ENCODE measurements around the gene MTMR2. TPM values are rescaled to one million over a fixed set of nuclear protein-coding genes. Genes with fewer than 3 reads are reported as not detected.

The MTMR2 gene
- total and polyA plus RNA-seq, 9 of the 15 experiments (the other 6 are each of a cell fraction or from before 2014, with no cell fraction given), result 12.6 to 35.8 (median 25.2) TPM

DNA sequence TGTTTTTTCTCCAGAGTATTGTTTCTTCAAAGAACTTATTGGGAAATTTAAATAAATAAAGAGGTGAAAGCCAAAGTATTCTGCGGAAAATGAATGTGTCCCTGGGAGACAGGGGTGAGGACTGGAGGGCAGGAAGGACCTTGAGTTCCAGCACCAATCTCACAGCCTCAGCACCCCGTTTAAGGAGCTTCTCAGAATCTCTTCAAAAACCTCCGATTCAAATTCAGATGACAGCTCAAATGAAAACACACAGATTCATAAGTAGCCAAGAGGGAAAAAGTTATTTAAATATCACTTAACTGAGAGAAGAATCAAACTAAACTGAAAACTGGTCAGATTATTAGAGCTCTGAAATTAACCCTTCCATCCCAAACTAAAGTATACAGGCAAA is 12.5 kb downstream of the MTMR2 start:
- POLR2A ChIA-PET, result interaction anchor here (1.1 kb wide), 1 partner anchor 11 kb away, joined by 3 read pairs; no protein-coding TSS in a partner anchor
- no peaks in the 10 kb centered on the region for H3K27me3 ChIP-seq (ENCODE audit: control insufficient read depth in 2 of 2, insufficient read depth in 2 of 2, low read length in 2 of 2)
- no TSS peak for BruUV-seq (replicated peaks)

More for the DNA sequence above, 12.5 kb downstream of the MTMR2 start:
- H3K36me3 ChIP-seq (ENCODE audit: control insufficient read depth, insufficient read depth, low read length), result no peaks in the 10 kb centered on the region
- no peak overlapping the region for H3K9ac ChIP-seq (ENCODE audit: insufficient read depth in 1 of 2, low read depth in 2 of 2, low read length in 2 of 2)
- FAIRE-seq, result no peak
- no peak overlapping the region for H3K4me2 ChIP-seq (ENCODE audit: insufficient read depth, low read length)
- H3K4me3 ChIP-seq, result no peak overlapping the region
- no peak overlapping the region for H2AFZ ChIP-seq (ENCODE audit: low read depth, low read length)
- in situ Hi-C loops (cut with MboI) (no loop called here), intact Hi-C loops (cut with micrococcal nuclease) (no loop called here)
- no peak overlapping the region for H3K27ac ChIP-seq (ENCODE audit: extremely low read depth, low read depth, low read length)
- H4K20me1 ChIP-seq (replicated peaks; ENCODE audit: control insufficient read depth, insufficient read depth, low read length), result no peaks in the 10 kb centered on the region
- H3K9me1 ChIP-seq (ENCODE audit: control insufficient read depth, insufficient read depth, low read length), result no peaks in the 10 kb centered on the region
- TF ChIP-seq MED1 (CRISPR knock-in tag; IDR thresholded peaks at IDR 0.05; ENCODE audit: borderline replicate concordance), result no peak
- TF ChIP-seq POLR2H (tag; IDR thresholded peaks at IDR 0.05; ENCODE audit: low read depth), result no peak
- TF ChIP-seq, protein P1, sequence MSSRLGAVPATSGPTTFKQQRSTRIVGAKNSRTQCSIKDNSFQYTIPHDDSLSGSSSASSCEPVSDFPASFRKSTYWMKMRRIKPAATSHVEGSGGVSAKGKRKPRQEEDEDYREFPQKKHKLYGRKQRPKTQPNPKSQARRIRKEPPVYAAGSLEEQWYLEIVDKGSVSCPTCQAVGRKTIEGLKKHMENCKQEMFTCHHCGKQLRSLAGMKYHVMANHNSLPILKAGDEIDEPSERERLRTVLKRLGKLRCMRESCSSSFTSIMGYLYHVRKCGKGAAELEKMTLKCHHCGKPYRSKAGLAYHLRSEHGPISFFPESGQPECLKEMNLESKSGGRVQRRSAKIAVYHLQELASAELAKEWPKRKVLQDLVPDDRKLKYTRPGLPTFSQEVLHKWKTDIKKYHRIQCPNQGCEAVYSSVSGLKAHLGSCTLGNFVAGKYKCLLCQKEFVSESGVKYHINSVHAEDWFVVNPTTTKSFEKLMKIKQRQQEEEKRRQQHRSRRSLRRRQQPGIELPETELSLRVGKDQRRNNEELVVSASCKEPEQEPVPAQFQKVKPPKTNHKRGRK (tag; IDR thresholded peaks at IDR 0.05), result no peak
- no peak for TF ChIP-seq HNRNPK (IDR thresholded peaks at IDR 0.05; ENCODE audit: low read depth, low read length, poor library complexity, severe bottlenecking)
- TF ChIP-seq, protein P2, sequence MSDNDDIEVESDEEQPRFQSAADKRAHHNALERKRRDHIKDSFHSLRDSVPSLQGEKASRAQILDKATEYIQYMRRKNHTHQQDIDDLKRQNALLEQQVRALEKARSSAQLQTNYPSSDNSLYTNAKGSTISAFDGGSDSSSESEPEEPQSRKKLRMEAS (CRISPR knock-in tag; IDR thresholded peaks at IDR 0.05), result no peak
- no peak for TF ChIP-seq POLR2A (conservative IDR thresholded peaks at IDR 0.05)
- TF ChIP-seq RAD21 (CRISPR knock-in tag; conservative IDR thresholded peaks at IDR 0.05 in 1 of 2, IDR thresholded peaks at IDR 0.05 in 1 of 2), result no peak
- TF ChIP-seq SNRNP70 (optimal IDR thresholded peaks at IDR 0.05; ENCODE audit: low read depth, low read length), result no peak
- TF ChIP-seq SIX5 (IDR thresholded peaks at IDR 0.05; ENCODE audit: borderline replicate concordance in 1 of 2, insufficient read depth in 1 of 2, low read depth in 1 of 2, low read length in 2 of 2), result no peak
- no peak for TF ChIP-seq NR2F6 (CRISPR knock-in tag; IDR thresholded peaks at IDR 0.05)
- TF ChIP-seq ZNF253 (CRISPR knock-in tag; conservative IDR thresholded peaks at IDR 0.05), result no peak
- no peak for TF ChIP-seq TCF3 (CRISPR knock-in tag; IDR thresholded peaks at IDR 0.05)
- TF ChIP-seq, protein P3, sequence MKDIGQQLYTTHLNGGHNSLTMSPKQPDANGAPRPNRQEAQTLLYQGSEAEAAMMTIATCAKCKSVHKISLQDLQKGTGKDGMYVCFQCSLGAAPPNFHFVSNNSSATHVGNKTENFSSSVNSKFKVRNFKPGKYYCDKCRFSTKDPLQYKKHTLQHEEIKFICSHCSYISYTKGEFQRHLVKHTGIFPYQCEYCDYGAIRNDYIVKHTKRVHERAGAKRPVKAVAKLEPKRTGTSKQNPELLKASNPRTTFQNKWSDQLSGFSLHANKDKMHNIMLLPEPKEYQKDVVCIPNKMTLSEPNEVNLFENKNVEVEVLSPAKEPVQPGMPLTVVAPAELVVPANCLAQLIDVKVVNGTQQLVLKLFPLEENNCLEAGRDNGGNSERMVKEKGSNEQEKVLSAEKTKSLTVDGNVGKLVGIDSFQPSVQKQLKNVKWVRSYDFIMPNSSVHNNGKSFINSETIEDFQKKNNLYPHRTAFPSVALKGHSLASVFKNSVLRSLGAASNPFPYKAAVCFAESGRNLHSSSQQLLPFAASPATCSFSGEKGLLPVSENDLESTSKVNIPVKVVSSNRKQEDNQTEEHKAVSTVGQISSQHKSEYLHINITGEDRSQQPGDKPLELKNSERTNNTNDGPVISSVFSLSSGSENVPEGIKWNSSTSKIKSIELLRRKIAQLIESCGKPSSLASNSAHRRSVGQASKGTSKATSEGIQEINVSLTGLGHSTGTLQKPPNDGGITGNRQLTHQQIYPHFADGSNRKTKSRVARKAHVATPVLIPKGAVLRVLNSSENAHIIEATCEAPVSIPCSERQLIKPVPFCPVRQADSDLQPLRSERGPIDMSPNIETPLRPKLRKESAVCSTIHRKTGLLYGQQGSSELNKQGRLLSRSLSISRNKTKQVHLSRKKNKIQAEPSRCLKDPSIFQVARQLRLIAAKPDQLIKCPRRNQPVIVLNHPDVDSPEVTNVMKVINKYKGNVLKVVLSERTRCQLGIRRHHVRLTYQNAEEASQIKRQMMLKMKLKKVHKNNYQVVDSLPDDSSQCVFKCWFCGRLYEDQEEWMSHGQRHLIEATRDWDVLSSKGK (CRISPR knock-in tag; IDR thresholded peaks at IDR 0.05), result no peak
- no peak for TF ChIP-seq YBX1 (IDR thresholded peaks at IDR 0.05)
- no peak for TF ChIP-seq PYGO2 (tag; IDR thresholded peaks at IDR 0.05)
- no peak for TF ChIP-seq ZNF263 (CRISPR knock-in tag; IDR thresholded peaks at IDR 0.05; ENCODE audit: borderline replicate concordance)
- TF ChIP-seq, protein P4, sequence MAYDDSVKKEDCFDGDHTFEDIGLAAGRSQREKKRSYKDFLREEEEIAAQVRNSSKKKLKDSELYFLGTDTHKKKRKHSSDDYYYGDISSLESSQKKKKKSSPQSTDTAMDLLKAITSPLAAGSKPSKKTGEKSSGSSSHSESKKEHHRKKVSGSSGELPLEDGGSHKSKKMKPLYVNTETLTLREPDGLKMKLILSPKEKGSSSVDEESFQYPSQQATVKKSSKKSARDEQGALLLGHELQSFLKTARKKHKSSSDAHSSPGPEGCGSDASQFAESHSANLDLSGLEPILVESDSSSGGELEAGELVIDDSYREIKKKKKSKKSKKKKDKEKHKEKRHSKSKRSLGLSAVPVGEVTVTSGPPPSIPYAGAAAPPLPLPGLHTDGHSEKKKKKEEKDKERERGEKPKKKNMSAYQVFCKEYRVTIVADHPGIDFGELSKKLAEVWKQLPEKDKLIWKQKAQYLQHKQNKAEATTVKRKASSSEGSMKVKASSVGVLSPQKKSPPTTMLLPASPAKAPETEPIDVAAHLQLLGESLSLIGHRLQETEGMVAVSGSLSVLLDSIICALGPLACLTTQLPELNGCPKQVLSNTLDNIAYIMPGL (CRISPR knock-in tag; IDR thresholded peaks at IDR 0.05), result no peak
- 76% methylated on average over 3 of the region's 3 CpGs for WGBS (ENCODE audit: insufficient coverage, low coverage, missing lambda C conversion rate)
- CTCF ChIA-PET (ENCODE audit: low intra/inter-chr PET ratio), result no interaction called here
- peaks cover 8% of the 10 kb centered on the region for H3K79me2 ChIP-seq (ENCODE audit: control insufficient read depth, insufficient read depth, low read length)
- no peaks in the 10 kb centered on the region for H3K9me3 ChIP-seq (replicated peaks; ENCODE audit: control insufficient read depth, insufficient read depth, low read depth, low read length)
- no peak for DNase-seq (ENCODE audit: extremely low read depth in 1 of 4, low spot score in 3 of 4)
- no peak for ATAC-seq
- H3K4me1 ChIP-seq (replicated peaks in 1 of 2; ENCODE audit: control insufficient read depth in 2 of 2, insufficient read depth in 2 of 2, low read length in 2 of 2), result no peaks in the 10 kb centered on the region
